ENCODE measurements around the gene CSTB. TPM values are rescaled to one million over a fixed set of nuclear protein-coding genes. Genes with fewer than 3 reads are reported as not detected.

CSTB gene
- total RNA-seq, 4 donors from 2014 or later, result 17.5 to 39.9 (median 27.9) TPM

DNA sequence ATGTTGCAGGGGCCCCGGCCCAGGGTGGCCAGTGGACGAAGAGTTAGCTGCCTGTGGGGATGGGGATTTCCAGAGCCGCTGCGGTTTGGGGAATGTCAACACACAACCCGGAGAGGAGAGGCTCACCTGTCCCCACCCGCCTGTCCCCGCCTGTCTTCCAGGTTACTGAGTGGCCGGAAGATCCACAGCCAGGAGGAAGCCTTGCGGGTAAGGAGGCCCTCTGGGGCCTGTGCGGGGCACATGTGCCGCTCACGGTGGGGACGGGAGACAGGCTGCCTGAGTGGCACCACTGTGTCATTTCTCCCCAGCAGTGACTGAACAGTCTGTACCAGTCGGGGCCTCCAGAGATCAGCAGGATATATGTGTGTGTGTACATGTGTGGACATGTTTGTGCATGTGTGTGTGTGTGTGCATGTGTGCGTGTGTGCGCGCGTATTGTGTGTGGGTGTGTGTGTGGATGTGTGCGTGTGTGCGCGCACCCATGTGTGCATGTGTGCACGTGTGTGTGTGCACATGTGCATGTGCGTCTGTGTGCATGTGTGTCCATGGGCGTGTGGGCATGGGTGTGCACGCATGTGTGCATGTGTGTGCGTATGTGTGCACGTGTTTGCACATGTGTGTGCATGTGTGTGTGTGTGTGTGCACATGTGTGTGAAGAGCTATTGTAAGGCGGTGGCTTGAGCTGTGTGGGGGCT, 25.6 kb downstream of the CSTB start:
- 86% methylated on average over 25 of the region's 28 CpGs for WGBS
- no peaks in the 10 kb centered on the region for H3K27me3 ChIP-seq
- no peak for DNase-seq (ENCODE audit: low spot score in 2 of 2)
- H3K9me3 ChIP-seq, result no peaks in the 10 kb centered on the region
- no peak overlapping the region for H3K27ac ChIP-seq
- H3K4me1 ChIP-seq, result no peaks in the 10 kb centered on the region
- TF ChIP-seq EP300 (IDR thresholded peaks at IDR 0.05) (no peak), POLR2A (IDR thresholded peaks at IDR 0.05) (no peak), POLR2AphosphoS5 (IDR thresholded peaks at IDR 0.05) (no peak)
- TF ChIP-seq, protein P1, sequence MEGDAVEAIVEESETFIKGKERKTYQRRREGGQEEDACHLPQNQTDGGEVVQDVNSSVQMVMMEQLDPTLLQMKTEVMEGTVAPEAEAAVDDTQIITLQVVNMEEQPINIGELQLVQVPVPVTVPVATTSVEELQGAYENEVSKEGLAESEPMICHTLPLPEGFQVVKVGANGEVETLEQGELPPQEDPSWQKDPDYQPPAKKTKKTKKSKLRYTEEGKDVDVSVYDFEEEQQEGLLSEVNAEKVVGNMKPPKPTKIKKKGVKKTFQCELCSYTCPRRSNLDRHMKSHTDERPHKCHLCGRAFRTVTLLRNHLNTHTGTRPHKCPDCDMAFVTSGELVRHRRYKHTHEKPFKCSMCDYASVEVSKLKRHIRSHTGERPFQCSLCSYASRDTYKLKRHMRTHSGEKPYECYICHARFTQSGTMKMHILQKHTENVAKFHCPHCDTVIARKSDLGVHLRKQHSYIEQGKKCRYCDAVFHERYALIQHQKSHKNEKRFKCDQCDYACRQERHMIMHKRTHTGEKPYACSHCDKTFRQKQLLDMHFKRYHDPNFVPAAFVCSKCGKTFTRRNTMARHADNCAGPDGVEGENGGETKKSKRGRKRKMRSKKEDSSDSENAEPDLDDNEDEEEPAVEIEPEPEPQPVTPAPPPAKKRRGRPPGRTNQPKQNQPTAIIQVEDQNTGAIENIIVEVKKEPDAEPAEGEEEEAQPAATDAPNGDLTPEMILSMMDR (IDR thresholded peaks at IDR 0.05), result no peak
- no peak overlapping the region for H3K4me3 ChIP-seq
- H3K36me3 ChIP-seq, result peaks cover 100% of the 10 kb centered on the region

DNA sequence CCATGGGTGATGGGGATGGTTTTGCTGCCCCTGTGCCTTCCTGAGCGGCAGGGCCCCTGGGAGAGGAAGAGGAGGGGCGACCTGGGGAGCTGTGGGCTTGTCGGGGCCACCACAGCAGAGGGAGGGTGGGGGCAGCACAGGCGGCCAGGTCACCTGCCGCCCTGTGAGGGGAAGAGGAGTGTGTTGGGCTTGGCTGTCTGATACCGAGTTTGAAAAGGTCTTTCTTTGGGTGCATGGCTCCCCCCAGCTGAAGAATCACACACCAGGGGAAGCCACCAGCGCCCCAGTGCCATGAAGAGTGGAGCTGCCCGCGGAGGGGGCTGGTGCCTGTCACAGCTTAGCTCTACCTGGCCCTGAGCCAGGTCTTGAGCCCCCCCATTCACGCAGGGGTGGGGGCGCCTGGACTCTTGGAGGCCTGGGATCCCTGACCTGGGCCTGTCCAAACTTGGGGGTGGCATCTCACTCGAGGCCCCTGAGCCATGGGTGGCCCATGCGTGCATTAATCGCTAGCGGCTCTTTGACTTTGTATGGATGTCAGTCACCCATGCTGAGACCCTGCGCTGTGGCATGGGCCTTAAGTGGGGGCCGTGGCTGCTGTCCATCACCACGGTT, 26.4 kb downstream of the CSTB start:
- Histone ChIP-seq H3K4me1 (no peaks in the 10 kb centered on the region), H3K4me3 (no peak overlapping the region), H3K27ac (no peak overlapping the region), H3K36me3 (peaks cover 98% of the 10 kb centered on the region), H3K9me3 (no peaks in the 10 kb centered on the region), H3K27me3 (no peaks in the 10 kb centered on the region)
- 85% methylated on average over 9 of the region's 18 CpGs for WGBS
- no peak for DNase-seq (ENCODE audit: low spot score in 2 of 2)
- TF ChIP-seq POLR2AphosphoS5 (IDR thresholded peaks at IDR 0.05), result no peak
- TF ChIP-seq, protein P1 (IDR thresholded peaks at IDR 0.05), result no peak
- TF ChIP-seq POLR2A (IDR thresholded peaks at IDR 0.05), result no peak
- no peak for TF ChIP-seq EP300 (IDR thresholded peaks at IDR 0.05)

DNA sequence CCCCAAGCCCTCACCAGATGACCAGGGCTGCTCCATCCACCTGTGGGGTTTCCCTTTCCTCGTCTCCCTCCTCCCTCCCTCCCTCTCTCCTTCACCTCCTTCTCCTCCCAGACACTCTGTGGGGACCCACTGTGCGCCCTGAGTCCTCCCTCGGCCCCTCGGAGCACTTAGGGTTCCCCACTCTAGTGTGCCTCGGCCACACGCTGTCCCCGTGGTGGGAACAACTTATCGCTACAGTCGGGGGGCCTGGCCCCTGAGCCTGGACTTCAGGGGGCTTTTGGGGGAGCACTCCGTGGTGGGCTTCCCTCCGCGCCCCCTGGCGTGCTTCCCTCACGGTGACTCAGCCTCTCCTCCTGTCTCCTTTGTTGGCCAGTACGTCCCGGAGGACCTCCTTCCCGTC, 27.5 kb downstream of the CSTB start:
- DNase-seq (ENCODE audit: low spot score in 2 of 2), result no peak
- TF ChIP-seq POLR2A (IDR thresholded peaks at IDR 0.05) (no peak), EP300 (IDR thresholded peaks at IDR 0.05) (no peak), POLR2AphosphoS5 (IDR thresholded peaks at IDR 0.05) (no peak)
- TF ChIP-seq, protein P1 (IDR thresholded peaks at IDR 0.05), result no peak
- Histone ChIP-seq H3K4me3 (no peak overlapping the region), H3K27me3 (no peaks in the 10 kb centered on the region), H3K4me1 (no peaks in the 10 kb centered on the region), H3K36me3 (peaks cover 98% of the 10 kb centered on the region), H3K27ac (no peak overlapping the region), H3K9me3 (no peaks in the 10 kb centered on the region)
- WGBS, result 92% methylated on average over 17 of the region's 17 CpGs

DNA sequence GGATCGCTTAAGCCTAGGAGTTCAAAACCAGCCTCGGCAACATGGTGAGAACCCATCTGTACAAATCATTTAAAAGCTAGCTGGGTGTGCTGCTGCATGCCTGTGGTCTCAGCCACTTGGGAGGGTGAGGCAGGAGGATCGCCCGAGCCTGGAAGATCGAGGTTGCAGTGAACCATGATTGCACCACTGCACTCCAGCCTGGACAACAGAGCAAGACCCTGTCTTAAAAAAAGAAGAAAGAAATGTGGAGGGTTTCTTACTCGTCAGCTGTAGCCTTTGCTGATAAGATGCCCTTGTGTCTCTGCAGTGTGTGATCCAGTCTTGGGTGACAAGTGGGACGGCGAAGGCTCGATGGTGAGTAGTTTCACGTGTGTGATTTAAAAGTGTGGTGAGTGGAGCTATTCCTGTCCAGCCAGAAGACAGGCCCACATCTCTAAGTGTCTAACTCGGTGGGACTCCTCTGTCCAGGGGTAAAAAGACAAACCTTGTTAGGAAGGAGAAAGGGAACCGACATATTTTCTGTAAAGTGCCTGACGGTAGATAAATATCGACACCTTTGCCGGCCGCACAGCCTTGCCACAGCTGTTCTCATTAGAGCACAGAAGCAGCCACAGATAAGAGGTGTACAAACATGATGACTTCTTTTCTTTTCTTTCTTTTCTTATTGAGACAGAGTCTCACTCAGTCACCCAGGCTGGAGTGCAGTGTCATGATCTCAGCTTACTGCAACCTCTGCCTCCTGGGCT, 30.2 kb downstream of the CSTB start:
- no peak for DNase-seq (ENCODE audit: low spot score in 2 of 2)
- Histone ChIP-seq H3K27ac (no peak overlapping the region), H3K4me3 (no peak overlapping the region), H3K36me3 (peaks cover 76% of the 10 kb centered on the region), H3K4me1 (no peaks in the 10 kb centered on the region), H3K27me3 (no peaks in the 10 kb centered on the region), H3K9me3 (no peaks in the 10 kb centered on the region)
- TF ChIP-seq EP300 (IDR thresholded peaks at IDR 0.05) (no peak), POLR2A (IDR thresholded peaks at IDR 0.05) (no peak), POLR2AphosphoS5 (IDR thresholded peaks at IDR 0.05) (no peak)
- TF ChIP-seq, protein P1 (IDR thresholded peaks at IDR 0.05), result no peak
- 92% methylated on average over 16 of the region's 16 CpGs for WGBS

DNA sequence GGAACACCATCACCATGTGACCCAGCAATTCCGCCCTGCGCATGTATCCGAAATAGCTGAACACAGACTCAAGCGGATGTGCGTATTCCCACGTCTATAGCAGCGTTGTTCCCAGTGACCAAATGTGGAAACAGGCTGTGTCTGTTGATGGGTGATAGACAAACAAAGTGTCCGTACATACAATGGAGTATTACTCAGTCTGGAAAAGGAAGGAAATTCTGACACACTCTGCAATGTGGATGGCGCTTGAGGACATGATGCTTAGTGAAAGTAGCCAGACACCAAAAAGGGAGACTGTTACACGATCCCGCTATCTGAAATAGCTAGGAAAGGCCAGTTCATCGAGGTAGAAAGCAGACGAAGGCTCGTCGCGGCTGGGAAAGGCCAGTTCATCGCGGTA, 31.4 kb downstream of the CSTB start:
- no peak for DNase-seq (ENCODE audit: low spot score in 2 of 2)
- H3K4me3 ChIP-seq, result no peak overlapping the region
- 97% methylated on average over 18 of the region's 18 CpGs for WGBS
- no peaks in the 10 kb centered on the region for H3K27me3 ChIP-seq
- TF ChIP-seq POLR2A (IDR thresholded peaks at IDR 0.05) (no peak), POLR2AphosphoS5 (IDR thresholded peaks at IDR 0.05) (no peak), EP300 (IDR thresholded peaks at IDR 0.05) (no peak)
- TF ChIP-seq, protein P1 (IDR thresholded peaks at IDR 0.05), result no peak
- peaks cover 63% of the 10 kb centered on the region for H3K36me3 ChIP-seq
- H3K27ac ChIP-seq, result no peak overlapping the region
- no peaks in the 10 kb centered on the region for H3K9me3 ChIP-seq
- no peaks in the 10 kb centered on the region for H3K4me1 ChIP-seq
